Liver (tissue), 9 donors: ENCODE results near the gene NOCT. TPM values are rescaled to one million over a fixed set of nuclear protein-coding genes. Genes with fewer than 3 reads are reported as not detected.

Source experiments
- DNase-seq: peaks from one replicate; pipeline ENCODE4 v3.0.0-alpha.2; 2017; ENCODE audit warnings: low spot score
- H3K27ac ChIP-seq, 2 donors: one replicate each; pipeline ENCODE4 v1.7.0; 2013; ENCODE audit warnings: inconsistent platforms in 2 of 2, low read length in 2 of 2, control low read depth in 1 of 2, low read depth in 1 of 2, mild to moderate bottlenecking in 1 of 2
- H3K27me3 ChIP-seq, 4 donors: one replicate each; pipeline versions ENCODE4 v1.6.1 to v1.7.0; 2013; ENCODE audit warnings: low read length in 3 of 4, inconsistent platforms in 1 of 4, mild to moderate bottlenecking in 1 of 4, moderate library complexity in 1 of 4; ENCODE audit not compliant: control insufficient read depth in 4 of 4, insufficient read depth in 4 of 4
- H3K36me3 ChIP-seq, 4 donors: one replicate each; pipeline versions ENCODE4 v1.6.1 to v1.7.0; 2013; ENCODE audit warnings: low read length in 3 of 4, mild to moderate bottlenecking in 3 of 4, low read depth in 1 of 4, moderate library complexity in 1 of 4; ENCODE audit not compliant: control insufficient read depth in 4 of 4, insufficient read depth in 3 of 4
- H3K4me1 ChIP-seq, 4 donors: one replicate each; pipeline versions ENCODE4 v1.6.1 to v1.7.0; 2013; ENCODE audit warnings: low read length in 3 of 4, mild to moderate bottlenecking in 3 of 4, moderate library complexity in 1 of 4; ENCODE audit not compliant: control insufficient read depth in 4 of 4, insufficient read depth in 4 of 4
- H3K4me3 ChIP-seq, 3 donors: one replicate each; pipeline versions ENCODE4 v1.6.1 to v1.7.0; 2013; ENCODE audit warnings: low read length in 3 of 3, control low read depth in 1 of 3, low read depth in 1 of 3, mild to moderate bottlenecking in 1 of 3
- H3K9ac ChIP-seq, 2 donors: one replicate each; pipeline ENCODE4 v1.7.0; 2013; ENCODE audit warnings: low read length in 2 of 2, mild to moderate bottlenecking in 2 of 2, moderate library complexity in 2 of 2, control low read depth in 1 of 2, low read depth in 1 of 2
- H3K9me3 ChIP-seq, 4 donors: one replicate each; pipeline versions ENCODE4 v1.6.1 to v1.7.0; 2013; ENCODE audit warnings: low read length in 3 of 4; ENCODE audit not compliant: control insufficient read depth in 4 of 4
- ATF3 ChIP-seq: IDR thresholded peaks from 2 replicates; pipeline ENCODE4 v1.6.1; 2016; ENCODE audit warnings: antibody characterized with exemption
- EGR1 ChIP-seq, 2 donors: IDR thresholded peaks; 2 replicates each; pipeline ENCODE4 v1.6.1; 2016 to 2018; ENCODE audit warnings: antibody characterized with exemption in 2 of 2, low read depth in 2 of 2
- FOXA1 ChIP-seq: IDR thresholded peaks from 2 replicates; pipeline ENCODE4 v1.6.1; 2016; ENCODE audit warnings: antibody characterized with exemption
- FOXA2 ChIP-seq: IDR thresholded peaks from 2 replicates; pipeline ENCODE4 v1.6.1; 2016; ENCODE audit warnings: antibody characterized with exemption
- GABPA ChIP-seq, 2 donors: IDR thresholded peaks in 1 of 2; conservative IDR thresholded peaks in 1 of 2; 2 replicates each; pipeline ENCODE4 v1.6.1; 2016; ENCODE audit warnings: antibody characterized with exemption in 2 of 2, mild to moderate bottlenecking in 1 of 2, moderate library complexity in 1 of 2
- HNF4A ChIP-seq, 2 donors: conservative IDR thresholded peaks; 2 replicates each; pipeline ENCODE4 v1.6.1; 2016; ENCODE audit warnings: antibody characterized with exemption in 2 of 2, mild to moderate bottlenecking in 2 of 2
- HNF4G ChIP-seq: IDR thresholded peaks from 2 replicates; pipeline ENCODE4 v1.6.1; 2016; ENCODE audit warnings: antibody characterized with exemption
- JUND ChIP-seq, 2 donors: IDR thresholded peaks; 2 replicates each; pipeline ENCODE4 v1.6.1; 2016; ENCODE audit warnings: antibody characterized with exemption in 2 of 2
- REST ChIP-seq: IDR thresholded peaks from 2 replicates; pipeline ENCODE4 v1.6.1; 2016; ENCODE audit warnings: antibody characterized with exemption, mild to moderate bottlenecking
- RXRA ChIP-seq, 2 donors: IDR thresholded peaks; 2 replicates each; pipeline ENCODE4 v1.6.1; 2017 to 2018; ENCODE audit warnings: antibody characterized with exemption in 2 of 2, mild to moderate bottlenecking in 1 of 2
- SP1 ChIP-seq: IDR thresholded peaks from 2 replicates; pipeline ENCODE4 v1.6.1; 2018; ENCODE audit warnings: antibody characterized with exemption, mild to moderate bottlenecking
- TAF1 ChIP-seq: conservative IDR thresholded peaks from 2 replicates; pipeline ENCODE4 v1.6.1; 2016; ENCODE audit warnings: antibody characterized with exemption, mild to moderate bottlenecking
- YY1 ChIP-seq: IDR thresholded peaks from 2 replicates; pipeline ENCODE4 v1.6.1; 2016; ENCODE audit warnings: antibody characterized with exemption, mild to moderate bottlenecking
- WGBS: extraction: QIAGEN DNeasy Blood & Tissue Kit; methylation state at CpG from one replicate; pipeline ENCODE4 v1.1.7; 2013; 5-methylcytosine and 5-hydroxymethylcytosine counted together
- polyA plus RNA-seq, 2 donors: library from polyadenylated mRNA; stranded (reverse) in 1 of 2; unstranded in 1 of 2; fragments of 200-250 nt in 1 of 2; fragments of >200 nt in 1 of 2; fragmentation: Nextera tagmentation in 1 of 2; extraction: Ambion mirVana in 1 of 2; gene quantifications; one replicate each; pipeline versions ENCODE4 v1.2.1 to v1.2.3, GENCODE V29; 2013 to 2015
- total RNA-seq, 2 donors: library from RNA; depleted of rRNA; stranded (reverse); fragments of >200 nt; gene quantifications; one replicate each; pipeline ENCODE4 v1.2.3, GENCODE V29; 2014
- TF ChIP-seq, protein P1 (sequence below): fragments of 150-350 bp; IDR thresholded peaks from 2 replicates; pipeline ENCODE4 v1.5.1; 2017; ENCODE audit warnings: improper control_type of control experiment, low read depth, low read length; ENCODE audit not compliant: missing input control
- TF ChIP-seq, protein P2 (sequence below): IDR thresholded peaks from 2 replicates; pipeline ENCODE4 v1.6.1; 2016; ENCODE audit warnings: antibody characterized with exemption
- donor health status: healthy.
- donor health status: healthy.
- donor health status: healthy.
- donor health status: healthy.
- donor health status: healthy.

Gene NOCT
- total and polyA plus RNA-seq, 4 donors: 2.8 to 11.9 (median 4.3) TPM

- Histone ChIP-seq H3K4me1 (no peaks in the 10 kb centered on the region), H3K36me3 (peaks cover 0 to 28% (median 21%) of the 10 kb centered on the region in 4 donors), H3K9ac (no peak overlapping the region), H3K27ac (no peak overlapping the region), H3K9me3 (no peaks in the 10 kb centered on the region), H3K4me3 (no peak overlapping the region), H3K27me3 (no peaks in the 10 kb centered on the region)
- TF ChIP-seq REST: no peak
- no peak for TF ChIP-seq TAF1
- TF ChIP-seq ATF3: no peak
- no peak for TF ChIP-seq GABPA (IDR thresholded peaks at IDR 0.05 in 1 of 2, conservative IDR thresholded peaks at IDR 0.05 in 1 of 2)
- TF ChIP-seq SP1: no peak
- no peak for TF ChIP-seq JUND (IDR thresholded peaks at IDR 0.05)
- no peak for TF ChIP-seq FOXA1
- TF ChIP-seq EGR1 (IDR thresholded peaks at IDR 0.05; ENCODE audit: low read depth in 2 of 2): no peak
- TF ChIP-seq, protein P1, sequence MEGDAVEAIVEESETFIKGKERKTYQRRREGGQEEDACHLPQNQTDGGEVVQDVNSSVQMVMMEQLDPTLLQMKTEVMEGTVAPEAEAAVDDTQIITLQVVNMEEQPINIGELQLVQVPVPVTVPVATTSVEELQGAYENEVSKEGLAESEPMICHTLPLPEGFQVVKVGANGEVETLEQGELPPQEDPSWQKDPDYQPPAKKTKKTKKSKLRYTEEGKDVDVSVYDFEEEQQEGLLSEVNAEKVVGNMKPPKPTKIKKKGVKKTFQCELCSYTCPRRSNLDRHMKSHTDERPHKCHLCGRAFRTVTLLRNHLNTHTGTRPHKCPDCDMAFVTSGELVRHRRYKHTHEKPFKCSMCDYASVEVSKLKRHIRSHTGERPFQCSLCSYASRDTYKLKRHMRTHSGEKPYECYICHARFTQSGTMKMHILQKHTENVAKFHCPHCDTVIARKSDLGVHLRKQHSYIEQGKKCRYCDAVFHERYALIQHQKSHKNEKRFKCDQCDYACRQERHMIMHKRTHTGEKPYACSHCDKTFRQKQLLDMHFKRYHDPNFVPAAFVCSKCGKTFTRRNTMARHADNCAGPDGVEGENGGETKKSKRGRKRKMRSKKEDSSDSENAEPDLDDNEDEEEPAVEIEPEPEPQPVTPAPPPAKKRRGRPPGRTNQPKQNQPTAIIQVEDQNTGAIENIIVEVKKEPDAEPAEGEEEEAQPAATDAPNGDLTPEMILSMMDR: no peak
- no peak for TF ChIP-seq FOXA2
- DNase-seq: no peak
- WGBS: 85% methylated on average over 3 of the region's 3 CpGs
Measured at GRCh38 chr4:139048026-139048425, 32.4 kb downstream of the NOCT start.

- no peaks in the 10 kb centered on the region for H3K27me3 ChIP-seq
- 89% methylated on average over 2 of the region's 2 CpGs for WGBS
- H3K9ac ChIP-seq: no peak overlapping the region
- no peak for DNase-seq
- no peak for TF ChIP-seq GABPA (IDR thresholded peaks at IDR 0.05 in 1 of 2, conservative IDR thresholded peaks at IDR 0.05 in 1 of 2)
- TF ChIP-seq, protein P1: no peak
- TF ChIP-seq TAF1: no peak
- TF ChIP-seq FOXA2: no peak
- TF ChIP-seq RXRA (IDR thresholded peaks at IDR 0.05): no peak
- TF ChIP-seq HNF4A (conservative IDR thresholded peaks at IDR 0.05): no peak
- TF ChIP-seq YY1: no peak
- TF ChIP-seq FOXA1: no peak
- no peak for TF ChIP-seq ATF3
- TF ChIP-seq, protein P2, sequence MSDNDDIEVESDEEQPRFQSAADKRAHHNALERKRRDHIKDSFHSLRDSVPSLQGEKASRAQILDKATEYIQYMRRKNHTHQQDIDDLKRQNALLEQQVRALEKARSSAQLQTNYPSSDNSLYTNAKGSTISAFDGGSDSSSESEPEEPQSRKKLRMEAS: no peak
- no peak for TF ChIP-seq JUND (IDR thresholded peaks at IDR 0.05)
- no peak for TF ChIP-seq HNF4G
- H3K36me3 ChIP-seq: peaks cover 0 to 29% (median 9%) of the 10 kb centered on the region in 4 donors
- no peak overlapping the region for H3K4me3 ChIP-seq
- no peaks in the 10 kb centered on the region for H3K4me1 ChIP-seq
- H3K9me3 ChIP-seq: no peaks in the 10 kb centered on the region
- H3K27ac ChIP-seq: no peak overlapping the region
Measured at GRCh38 chr4:139050446-139050845, 34.9 kb downstream of the NOCT start.
